ENCODE results near the gene RTN4RL2.

Gene RTN4RL2

DNA sequence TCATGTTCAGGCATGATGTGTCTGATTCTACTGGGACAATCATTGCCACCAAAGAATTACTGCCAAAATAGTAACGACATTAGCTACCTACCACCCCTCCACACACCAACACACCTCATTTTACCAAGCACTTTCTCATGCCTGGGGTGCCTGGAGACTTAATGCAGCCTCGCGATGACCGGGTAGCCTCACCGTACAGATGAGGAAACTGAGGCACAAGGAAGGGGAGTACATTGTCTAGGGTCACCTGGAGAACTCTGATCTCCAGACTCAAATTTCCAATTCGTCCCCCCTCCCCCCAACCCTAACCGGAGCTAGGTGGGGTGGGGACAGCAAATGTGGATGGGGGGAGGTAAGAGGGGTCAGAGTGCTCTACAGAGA is 2.7 kb upstream of the RTN4RL2 start:
- Histone ChIP-seq H3K4ac (ENCODE audit: low read depth, low read length) (no peak overlapping the region), H3K27ac (ENCODE audit: low read depth, low read length) (no peak overlapping the region), H4K8ac (ENCODE audit: low read depth, low read length) (no peak overlapping the region), H3K4me2 (ENCODE audit: low read length) (peak overlapping the region; percentile 0), H3K23ac (ENCODE audit: low read length) (no peak overlapping the region), H3K9ac (ENCODE audit: low read length) (no peak overlapping the region), H3K27me3 (ENCODE audit: insufficient read depth, low read length, poor library complexity) (peaks cover 12% of the 10 kb centered on the region), H3K79me2 (ENCODE audit: control insufficient read depth, insufficient read depth, low read length) (no peaks in the 10 kb centered on the region), H2BK120ac (ENCODE audit: low read depth, low read length) (no peak overlapping the region), H3K4me1 (ENCODE audit: control insufficient read depth, low read depth, low read length) (peaks cover 7% of the 10 kb centered on the region), H4K5ac (ENCODE audit: low read length) (no peak overlapping the region), H3K4me3 (ENCODE audit: low read length) (no peak overlapping the region), H3K18ac (ENCODE audit: low read length) (no peak overlapping the region), H2AK5ac (ENCODE audit: low read length) (no peak overlapping the region), H3K36me3 (ENCODE audit: control insufficient read depth, insufficient read depth, low read length) (no peaks in the 10 kb centered on the region), H3K56ac (ENCODE audit: low read length) (no peak overlapping the region), H2BK5ac (ENCODE audit: low read length) (no peak overlapping the region), H3K79me1 (ENCODE audit: low read length) (no peaks in the 10 kb centered on the region), H2BK15ac (replicated peaks; ENCODE audit: low read depth) (no peak overlapping the region)
- DNase-seq = no peak
- WGBS (ENCODE audit: extremely low coverage, insufficient coverage, low lambda C conversion rate) = no CpG with 5 or more reads among the region's 7 CpGs

- peak; percentile 82 for DNase-seq
- Histone ChIP-seq H2BK15ac (replicated peaks; ENCODE audit: low read depth) (no peak overlapping the region), H4K8ac (ENCODE audit: low read depth, low read length) (no peak overlapping the region), H2BK5ac (ENCODE audit: low read length) (no peak overlapping the region), H2AK5ac (ENCODE audit: low read length) (no peak overlapping the region), H3K23ac (ENCODE audit: low read length) (no peak overlapping the region), H3K79me2 (ENCODE audit: control insufficient read depth, insufficient read depth, low read length) (no peaks in the 10 kb centered on the region), H4K5ac (ENCODE audit: low read length) (no peak overlapping the region), H3K9ac (ENCODE audit: low read length) (no peak overlapping the region), H3K4me2 (ENCODE audit: low read length) (peak overlapping the region; percentile 15), H3K36me3 (ENCODE audit: control insufficient read depth, insufficient read depth, low read length) (no peaks in the 10 kb centered on the region), H3K56ac (ENCODE audit: low read length) (no peak overlapping the region), H3K79me1 (ENCODE audit: low read length) (no peaks in the 10 kb centered on the region), H3K18ac (ENCODE audit: low read length) (no peak overlapping the region), H2BK120ac (ENCODE audit: low read depth, low read length) (no peak overlapping the region), H3K27ac (ENCODE audit: low read depth, low read length) (no peak overlapping the region), H3K4ac (ENCODE audit: low read depth, low read length) (no peak overlapping the region), H3K4me3 (ENCODE audit: low read length) (no peak overlapping the region), H3K4me1 (ENCODE audit: control insufficient read depth, low read depth, low read length) (peaks cover 7% of the 10 kb centered on the region), H3K27me3 (ENCODE audit: insufficient read depth, low read length, poor library complexity) (peaks cover 12% of the 10 kb centered on the region)
- no CpG with 5 or more reads among the region's 16 CpGs for WGBS (ENCODE audit: extremely low coverage, insufficient coverage, low lambda C conversion rate)
Measured at GRCh38 chr11:57458060-57458409, 2.3 kb upstream of the RTN4RL2 start.

GRCh38 chr11:57458410-57459163 is 1.7 kb upstream of the RTN4RL2 start:
- Histone ChIP-seq H3K36me3 (ENCODE audit: control insufficient read depth, insufficient read depth, low read length) (no peaks in the 10 kb centered on the region), H3K9ac (ENCODE audit: low read length) (peak overlapping the region; percentile 28), H2BK15ac (replicated peaks; ENCODE audit: low read depth) (no peak overlapping the region), H4K8ac (ENCODE audit: low read depth, low read length) (no peak overlapping the region), H3K27me3 (ENCODE audit: insufficient read depth, low read length, poor library complexity) (peaks cover 12% of the 10 kb centered on the region), H3K23ac (ENCODE audit: low read length) (no peak overlapping the region), H3K4me3 (ENCODE audit: low read length) (peak overlapping the region; percentile 33), H3K27ac (ENCODE audit: low read depth, low read length) (no peak overlapping the region), H2BK120ac (ENCODE audit: low read depth, low read length) (no peak overlapping the region), H3K4me1 (ENCODE audit: control insufficient read depth, low read depth, low read length) (peaks cover 11% of the 10 kb centered on the region), H2AK5ac (ENCODE audit: low read length) (no peak overlapping the region), H3K79me1 (ENCODE audit: low read length) (no peaks in the 10 kb centered on the region), H3K56ac (ENCODE audit: low read length) (peak overlapping the region; percentile 46), H3K4me2 (ENCODE audit: low read length) (peak overlapping the region; percentile 88), H3K4ac (ENCODE audit: low read depth, low read length) (no peak overlapping the region), H2BK5ac (ENCODE audit: low read length) (no peak overlapping the region), H4K5ac (ENCODE audit: low read length) (no peak overlapping the region), H3K79me2 (ENCODE audit: control insufficient read depth, insufficient read depth, low read length) (no peaks in the 10 kb centered on the region), H3K18ac (ENCODE audit: low read length) (no peak overlapping the region)
- no CpG with 5 or more reads among the region's 44 CpGs for WGBS (ENCODE audit: extremely low coverage, insufficient coverage, low lambda C conversion rate)
- DNase-seq = peak; percentile 57

- peak overlapping the region; percentile 88 for H3K4me2 ChIP-seq (ENCODE audit: low read length)
- peaks cover 12% of the 10 kb centered on the region for H3K27me3 ChIP-seq (ENCODE audit: insufficient read depth, low read length, poor library complexity)
- no peak overlapping the region for H4K8ac ChIP-seq (ENCODE audit: low read depth, low read length)
- H3K18ac ChIP-seq (ENCODE audit: low read length) = no peak overlapping the region
- no peak overlapping the region for H2BK5ac ChIP-seq (ENCODE audit: low read length)
- peaks cover 12% of the 10 kb centered on the region for H3K4me1 ChIP-seq (ENCODE audit: control insufficient read depth, low read depth, low read length)
- peak overlapping the region; percentile 33 for H3K4me3 ChIP-seq (ENCODE audit: low read length)
- no peaks in the 10 kb centered on the region for H3K79me2 ChIP-seq (ENCODE audit: control insufficient read depth, insufficient read depth, low read length)
- H2BK120ac ChIP-seq (ENCODE audit: low read depth, low read length) = no peak overlapping the region
- WGBS (ENCODE audit: extremely low coverage, insufficient coverage, low lambda C conversion rate) = no CpG with 5 or more reads among the region's 62 CpGs
- no peak overlapping the region for H3K27ac ChIP-seq (ENCODE audit: low read depth, low read length)
- no peak overlapping the region for H4K5ac ChIP-seq (ENCODE audit: low read length)
- peak; percentile 24 for DNase-seq
- peak overlapping the region; percentile 28 for H3K9ac ChIP-seq (ENCODE audit: low read length)
- no peak overlapping the region for H2BK15ac ChIP-seq (replicated peaks; ENCODE audit: low read depth)
- H3K36me3 ChIP-seq (ENCODE audit: control insufficient read depth, insufficient read depth, low read length) = no peaks in the 10 kb centered on the region
- H3K23ac ChIP-seq (ENCODE audit: low read length) = no peak overlapping the region
- H3K4ac ChIP-seq (ENCODE audit: low read depth, low read length) = no peak overlapping the region
- no peak overlapping the region for H2AK5ac ChIP-seq (ENCODE audit: low read length)
- H3K79me1 ChIP-seq (ENCODE audit: low read length) = no peaks in the 10 kb centered on the region
- peak overlapping the region; percentile 46 for H3K56ac ChIP-seq (ENCODE audit: low read length)
Measured at GRCh38 chr11:57459164-57460021, 935 bp upstream of the RTN4RL2 start.

DNA sequence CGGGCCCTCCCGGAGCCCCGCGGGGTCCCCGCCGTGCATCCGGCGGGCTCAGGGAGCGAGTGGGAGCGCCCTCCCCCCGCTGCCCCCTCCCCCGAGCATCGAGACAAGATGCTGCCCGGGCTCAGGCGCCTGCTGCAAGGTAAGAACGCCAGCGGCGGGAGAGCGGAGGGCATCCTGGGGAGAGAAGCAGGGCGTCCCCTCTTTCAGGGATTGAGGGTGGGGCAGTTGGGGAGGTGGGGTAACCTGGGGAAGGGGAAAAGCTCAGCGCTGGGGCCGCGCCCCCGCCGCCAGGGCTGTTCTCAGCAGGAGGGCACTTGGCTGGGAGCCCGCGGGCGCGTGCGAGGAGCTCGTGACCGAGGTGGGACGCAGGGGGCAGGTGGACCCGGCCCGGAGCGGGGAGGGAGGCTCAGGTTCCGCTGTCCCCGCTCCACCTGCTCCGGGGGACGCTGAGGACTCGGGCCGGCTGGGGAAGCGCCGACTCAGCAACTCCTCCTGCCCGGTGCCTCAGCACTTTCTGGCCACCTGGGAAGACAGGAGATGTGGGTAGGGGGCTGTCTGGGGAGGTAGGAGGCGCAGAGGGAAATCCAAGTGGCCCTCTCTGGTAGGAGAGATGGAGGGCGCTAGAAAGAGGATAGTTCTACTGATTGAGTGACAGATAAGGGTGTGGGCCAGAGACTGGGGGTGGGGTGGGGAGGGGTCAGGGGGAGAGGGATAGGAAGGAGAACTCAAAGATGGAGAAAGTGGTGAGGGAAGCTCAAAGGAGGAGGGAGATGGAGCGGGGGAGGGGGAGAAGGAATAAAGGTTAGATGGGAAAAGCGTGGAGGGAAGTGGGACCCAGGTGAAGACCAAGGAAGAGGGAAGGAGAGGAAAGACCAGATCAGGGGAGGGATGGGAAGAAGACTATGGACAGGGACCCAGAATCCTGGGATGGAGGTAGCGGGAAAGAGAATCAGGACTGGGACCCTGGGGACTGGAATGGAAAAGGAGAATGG is 726 bp downstream of the RTN4RL2 start:
- Histone ChIP-seq H3K79me2 (ENCODE audit: control insufficient read depth, insufficient read depth, low read length) (no peaks in the 10 kb centered on the region), H2BK15ac (replicated peaks; ENCODE audit: low read depth) (no peak overlapping the region), H3K4me1 (ENCODE audit: control insufficient read depth, low read depth, low read length) (peaks cover 12% of the 10 kb centered on the region), H4K5ac (ENCODE audit: low read length) (no peak overlapping the region), H3K4ac (ENCODE audit: low read depth, low read length) (no peak overlapping the region), H2AK5ac (ENCODE audit: low read length) (peak overlapping the region; percentile 37), H3K4me3 (ENCODE audit: low read length) (peak overlapping the region; percentile 38), H3K9ac (ENCODE audit: low read length) (peak overlapping the region; percentile 51), H3K27ac (ENCODE audit: low read depth, low read length) (no peak overlapping the region), H3K4me2 (ENCODE audit: low read length) (peak overlapping the region; percentile 85), H3K18ac (ENCODE audit: low read length) (no peak overlapping the region), H3K79me1 (ENCODE audit: low read length) (no peaks in the 10 kb centered on the region), H3K36me3 (ENCODE audit: control insufficient read depth, insufficient read depth, low read length) (no peaks in the 10 kb centered on the region), H3K27me3 (ENCODE audit: insufficient read depth, low read length, poor library complexity) (peaks cover 12% of the 10 kb centered on the region), H3K23ac (ENCODE audit: low read length) (no peak overlapping the region), H2BK5ac (ENCODE audit: low read length) (no peak overlapping the region), H3K56ac (ENCODE audit: low read length) (peak overlapping the region; percentile 85), H4K8ac (ENCODE audit: low read depth, low read length) (no peak overlapping the region), H2BK120ac (ENCODE audit: low read depth, low read length) (no peak overlapping the region)
- WGBS (ENCODE audit: extremely low coverage, insufficient coverage, low lambda C conversion rate) = no CpG with 5 or more reads among the region's 50 CpGs
- peak; percentile 75 for DNase-seq
